ENCODE results near the gene PLD4.

The PLD4 gene

GRCh38 chr14:104970231-104971068 is 45.8 kb downstream of the PLD4 start:
- Histone ChIP-seq H3K4me3 (replicated peaks; ENCODE audit: insufficient read depth, low read length) (no peak overlapping the region), H3K27me3 (ENCODE audit: insufficient read depth, poor library complexity, severe bottlenecking) (peaks cover 34% of the 10 kb centered on the region), H3K27ac (replicated peaks) (no peak overlapping the region)
- no peak for DNase-seq (ENCODE audit: low read depth in 1 of 2, low spot score in 1 of 2)
- no peak for TF ChIP-seq POLR2AphosphoS5 (IDR thresholded peaks at IDR 0.05; ENCODE audit: low read depth)
- TF ChIP-seq GABPA (IDR thresholded peaks at IDR 0.05; ENCODE audit: low read depth) = no peak
- TF ChIP-seq CTCF (IDR thresholded peaks at IDR 0.05; ENCODE audit: insufficient read depth, low read length) = no peak
- no peak for TF ChIP-seq REST (IDR thresholded peaks at IDR 0.05; ENCODE audit: insufficient replicate concordance, low read depth)
- TF ChIP-seq SPI1 (IDR thresholded peaks at IDR 0.05; ENCODE audit: borderline replicate concordance, low read depth) = no peak

- H3K4me3 ChIP-seq (replicated peaks; ENCODE audit: insufficient read depth, low read length) = no peak overlapping the region
- peaks cover 30% of the 10 kb centered on the region for H3K27me3 ChIP-seq (ENCODE audit: insufficient read depth, poor library complexity, severe bottlenecking)
- no peak for DNase-seq (ENCODE audit: low read depth in 1 of 2, low spot score in 1 of 2)
- H3K27ac ChIP-seq (replicated peaks) = no peak overlapping the region
- TF ChIP-seq REST (IDR thresholded peaks at IDR 0.05; ENCODE audit: insufficient replicate concordance, low read depth) (no peak), POLR2AphosphoS5 (IDR thresholded peaks at IDR 0.05; ENCODE audit: low read depth) (no peak)
Measured at GRCh38 chr14:104971447-104972240, 47.0 kb downstream of the PLD4 start.

GRCh38 chr14:104972301-104973134 is 47.8 kb downstream of the PLD4 start:
- no peak for DNase-seq (ENCODE audit: low read depth in 1 of 2, low spot score in 1 of 2)
- no peak overlapping the region for H3K27ac ChIP-seq (replicated peaks)
- H3K4me3 ChIP-seq (replicated peaks; ENCODE audit: insufficient read depth, low read length) = no peak overlapping the region
- peaks cover 26% of the 10 kb centered on the region for H3K27me3 ChIP-seq (ENCODE audit: insufficient read depth, poor library complexity, severe bottlenecking)
- TF ChIP-seq POLR2AphosphoS5 (IDR thresholded peaks at IDR 0.05; ENCODE audit: low read depth) (no peak), GABPA (IDR thresholded peaks at IDR 0.05; ENCODE audit: low read depth) (no peak), SPI1 (IDR thresholded peaks at IDR 0.05; ENCODE audit: borderline replicate concordance, low read depth) (no peak), CTCF (IDR thresholded peaks at IDR 0.05; ENCODE audit: insufficient read depth, low read length) (no peak), REST (IDR thresholded peaks at IDR 0.05; ENCODE audit: insufficient replicate concordance, low read depth) (no peak)
